Activated CD8-positive, alpha-beta memory T cell treated with anti-CD3 and anti-CD28 coated beads for 4 hours (primary cell): ENCODE results near the gene PDCD1LG2.
"Not testable (repeated sequence)": the region's sequence is repeated elsewhere in the genome, so short reads cannot be mapped to it uniquely, and the experiment has no call there.

Experiments
- DNase-seq, 2 donors: peaks; one replicate each; pipeline ENCODE4 v3.0.0-alpha.2; 2020; ENCODE audit warnings: low read depth in 2 of 2

Gene PDCD1LG2

GRCh38 chr9:5566054-5566618, 55.8 kb downstream of the PDCD1LG2 start:
- DNase-seq, result no peak

GRCh38 chr9:5568868-5569267, 58.5 kb downstream of the PDCD1LG2 start:
- DNase-seq, result no peak

DNA sequence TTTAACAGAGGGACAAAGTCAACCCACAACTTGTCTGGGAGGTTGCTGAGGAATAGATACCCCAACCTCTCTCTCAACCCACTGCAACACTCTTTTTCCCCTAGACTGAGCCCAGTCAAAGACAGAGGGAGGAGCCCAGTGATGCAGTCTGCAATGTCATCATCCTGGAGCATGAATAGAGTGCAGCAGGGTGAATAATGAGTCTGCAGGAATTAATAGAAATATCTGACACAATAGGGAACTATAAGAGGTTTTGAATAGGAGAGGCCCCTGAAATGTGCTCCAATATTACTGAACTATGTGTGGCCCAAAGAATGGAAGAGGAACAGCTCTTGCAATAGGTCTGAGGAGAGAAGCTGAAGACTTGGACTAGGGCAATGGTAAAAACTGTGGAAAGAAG, 59.1 kb downstream of the PDCD1LG2 start:
- DNase-seq, result no peak

- DNase-seq, result no peak
Measured at GRCh38 chr9:5569891-5570290, 59.6 kb downstream of the PDCD1LG2 start.

DNA sequence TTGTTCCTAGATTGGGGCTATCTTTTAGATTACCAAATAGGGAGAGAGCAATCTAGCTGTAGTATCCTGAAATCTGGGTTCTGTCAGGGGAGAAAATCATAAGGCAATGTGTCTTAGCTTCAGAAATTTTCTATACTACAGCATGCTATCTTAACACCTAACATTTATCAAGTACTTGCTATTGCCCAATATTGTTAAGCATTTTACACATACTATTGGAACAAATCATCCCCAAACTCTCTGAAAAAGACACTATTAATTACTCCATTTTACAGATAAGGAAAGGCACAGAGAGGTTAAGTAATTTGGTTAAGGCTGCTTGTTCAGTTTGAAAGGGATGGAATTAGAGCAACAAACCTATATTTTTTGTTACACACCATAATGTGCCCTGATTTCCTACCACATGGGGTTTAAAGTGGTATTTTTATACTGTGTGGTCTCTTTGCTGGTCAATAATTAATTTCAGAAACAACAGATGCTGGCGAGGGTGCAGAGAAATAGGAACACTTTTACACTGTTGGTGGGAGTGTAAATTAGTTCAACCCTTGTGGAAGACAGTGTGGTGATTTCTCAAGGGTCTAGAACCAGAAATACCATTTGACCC, 61.4 kb downstream of the PDCD1LG2 start:
- DNase-seq, result no peak

- no peak for DNase-seq
Measured at GRCh38 chr9:5574097-5574496, 63.8 kb downstream of the PDCD1LG2 start.

- no peak for DNase-seq
Measured at GRCh38 chr9:5575000-5575399, 64.7 kb downstream of the PDCD1LG2 start.

DNA sequence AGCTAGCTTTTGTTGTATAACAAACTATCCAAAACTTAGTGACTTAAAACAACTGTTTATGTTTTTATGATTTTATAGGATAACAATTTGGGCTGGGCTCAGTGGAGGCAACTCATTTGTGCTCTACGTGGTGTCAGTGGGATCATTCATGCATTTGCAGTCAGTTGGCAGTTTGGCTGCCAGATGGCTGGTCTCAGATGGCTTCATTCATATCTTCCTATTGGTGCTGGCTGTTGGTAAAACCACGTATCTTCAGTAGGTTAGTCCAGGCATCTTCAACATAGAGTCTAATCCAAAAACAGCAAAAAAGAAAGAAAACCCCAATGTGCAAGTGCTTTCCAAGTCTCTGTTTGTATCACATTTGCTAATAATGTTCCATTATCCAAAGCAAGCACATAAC, 66.9 kb downstream of the PDCD1LG2 start:
- no peak for DNase-seq

GRCh38 chr9:5578018-5578697, 67.8 kb downstream of the PDCD1LG2 start:
- no peak for DNase-seq

GRCh38 chr9:5578698-5579085, 68.4 kb downstream of the PDCD1LG2 start:
- no peak for DNase-seq

DNA sequence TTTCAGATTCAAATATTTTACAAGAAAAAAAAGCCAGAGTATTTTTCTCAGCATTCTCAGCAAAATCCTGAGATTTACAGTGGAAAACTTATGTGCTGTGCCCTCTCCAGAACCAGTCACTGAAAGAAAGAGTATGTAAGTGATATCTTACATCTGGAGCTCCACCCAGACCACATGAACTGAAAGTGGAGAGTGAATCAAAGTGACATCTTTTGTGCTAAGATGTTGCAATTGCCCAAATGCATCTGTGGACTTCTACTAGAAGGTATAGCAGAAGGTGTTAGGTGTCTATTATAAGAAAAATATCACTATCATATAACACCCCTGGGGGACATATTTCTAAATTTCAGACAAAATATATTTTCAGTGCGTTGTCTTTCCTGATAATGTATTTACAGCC, 69.5 kb downstream of the PDCD1LG2 start:
- DNase-seq, result no peak

DNA sequence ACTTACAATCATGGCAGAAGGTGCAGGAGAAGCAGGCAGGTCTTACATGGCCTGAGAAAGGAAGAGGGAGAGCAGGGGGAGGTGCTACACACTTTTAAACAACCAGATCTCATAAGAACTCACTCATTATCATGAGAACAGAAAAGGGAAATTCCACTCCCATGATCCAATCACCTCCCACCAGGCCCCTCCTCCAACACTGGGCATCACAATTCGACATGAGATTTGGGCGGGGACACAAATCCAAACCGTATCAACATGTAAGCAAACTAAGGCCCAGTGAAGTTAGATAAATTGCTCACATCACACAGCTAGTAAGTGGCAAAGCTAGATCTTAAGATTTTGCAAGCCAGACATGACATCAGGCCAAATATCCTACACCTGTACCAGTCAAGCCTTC, 70.3 kb downstream of the PDCD1LG2 start:
- DNase-seq, result no peak

DNA sequence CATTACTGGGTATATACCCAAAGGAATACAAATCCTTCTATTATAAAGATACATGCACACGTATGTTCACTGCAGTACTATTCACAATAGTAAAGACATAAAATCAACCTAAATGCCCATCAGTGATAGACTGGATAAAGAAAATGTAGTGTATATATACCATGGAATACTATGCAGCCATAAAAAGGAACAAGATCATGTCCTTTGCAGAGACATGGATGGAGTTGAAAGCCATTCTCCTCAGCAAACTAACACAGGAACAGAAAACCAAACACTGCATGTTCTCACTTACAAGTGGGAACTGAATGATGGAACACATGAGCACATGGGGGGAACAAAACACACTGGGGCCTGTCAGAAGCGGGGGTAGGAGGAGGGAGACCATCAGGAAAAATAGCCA, 71.4 kb downstream of the PDCD1LG2 start:
- not testable (repeated sequence) for DNase-seq

DNA sequence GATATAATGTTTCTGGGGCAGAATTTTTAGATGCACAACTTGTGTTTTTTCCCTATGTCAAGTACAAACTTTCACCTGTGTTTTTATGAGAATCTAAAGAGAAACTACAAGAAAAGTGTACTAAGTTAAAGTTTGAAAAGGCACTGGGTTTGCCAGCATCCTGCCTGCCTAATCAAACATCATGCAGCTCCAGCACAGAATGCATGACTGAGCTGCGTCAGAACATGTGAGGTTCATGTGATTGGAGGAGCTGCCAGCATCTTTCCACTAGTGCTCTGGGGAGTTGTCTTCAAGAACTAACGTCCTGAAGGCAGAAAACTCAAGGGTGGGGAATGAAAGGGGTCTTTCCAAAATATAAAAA, 72.5 kb downstream of the PDCD1LG2 start:
- no peak for DNase-seq

- DNase-seq, result no peak
Measured at GRCh38 chr9:5586391-5586802, 76.1 kb downstream of the PDCD1LG2 start.

DNA sequence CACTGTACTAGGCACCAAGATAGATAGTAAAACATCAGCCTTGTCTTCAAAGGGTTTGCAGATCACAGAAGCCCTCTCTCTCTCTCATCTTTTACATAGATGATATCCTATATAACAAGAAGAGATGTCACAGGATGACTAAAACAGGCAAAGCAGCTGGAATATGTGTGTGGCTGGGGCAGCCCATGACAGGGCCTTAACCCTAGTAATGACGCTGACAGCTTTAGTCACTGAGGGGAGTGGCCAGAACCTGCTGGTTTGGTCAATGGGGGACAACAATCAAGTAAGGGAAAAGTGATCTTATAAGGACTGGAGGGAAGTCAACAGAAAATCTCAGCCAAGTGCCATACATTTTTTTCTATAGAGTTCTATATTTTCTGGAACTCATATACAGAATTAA, 76.7 kb downstream of the PDCD1LG2 start:
- DNase-seq, result no peak

GRCh38 chr9:5592231-5592630, 81.9 kb downstream of the PDCD1LG2 start:
- no peak for DNase-seq

GRCh38 chr9:5592904-5593303, 82.6 kb downstream of the PDCD1LG2 start:
- no peak for DNase-seq

GRCh38 chr9:5593904-5594303, 83.6 kb downstream of the PDCD1LG2 start:
- no peak for DNase-seq

- no peak for DNase-seq
Measured at GRCh38 chr9:5596173-5596572, 85.8 kb downstream of the PDCD1LG2 start.

DNA sequence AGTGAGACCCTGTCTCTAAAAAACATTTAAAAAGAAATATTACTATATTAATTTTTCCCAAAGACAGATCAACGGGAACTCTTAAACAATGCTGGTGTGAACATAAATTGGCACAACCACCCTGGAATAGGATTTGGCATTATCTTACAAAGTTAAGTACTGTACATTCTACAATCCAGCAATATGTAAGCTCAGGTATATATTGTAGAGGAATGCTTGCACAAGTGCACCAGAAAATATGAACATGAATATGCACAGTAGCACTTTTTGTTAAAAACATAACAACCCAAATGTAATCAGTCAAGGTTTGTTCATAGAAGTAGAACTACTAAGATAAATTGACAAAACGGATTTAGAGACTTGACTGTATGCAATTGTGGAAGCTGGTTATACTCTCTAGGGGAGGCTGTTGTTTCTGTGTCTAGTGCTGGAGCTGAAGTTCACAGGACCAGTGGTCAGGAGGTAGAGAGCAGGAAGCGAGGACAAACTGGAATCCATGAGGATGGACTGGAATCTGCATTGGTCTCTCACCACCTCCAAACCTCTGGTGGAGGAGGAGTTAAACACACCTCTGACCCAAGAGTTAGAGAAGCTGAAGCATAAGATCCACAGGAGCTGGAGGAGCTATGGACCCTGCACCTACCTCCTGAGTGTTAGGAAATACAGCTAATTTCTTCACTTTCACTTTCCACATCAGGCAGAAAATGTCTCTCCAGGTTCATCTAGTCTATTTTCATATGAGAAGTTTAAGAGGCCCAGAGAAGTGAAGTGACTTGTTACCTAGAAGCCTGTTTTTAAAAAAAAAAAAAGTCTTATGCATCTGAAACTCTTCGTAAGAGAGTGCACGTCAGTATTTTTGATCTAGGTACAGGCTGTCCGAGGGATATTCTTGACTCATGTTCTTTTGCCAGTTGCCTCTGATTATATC, 98.2 kb downstream of the PDCD1LG2 start:
- no peak for DNase-seq

- no peak for DNase-seq
Measured at GRCh38 chr9:5609226-5609596, 98.9 kb downstream of the PDCD1LG2 start.

GRCh38 chr9:5610491-5610890, 100.2 kb downstream of the PDCD1LG2 start:
- no peak for DNase-seq
